Left ventricle myocardium inferior (tissue), 1 donor: ENCODE measurements around the gene FABP1. TPM values are rescaled to one million over a fixed set of nuclear protein-coding genes. Genes with fewer than 3 reads are reported as not detected.

Source experiments
- DNase-seq: peaks from one replicate; pipeline ENCODE4 v3.0.0-alpha.2; 2020
- H3K27ac ChIP-seq: fragments of 200-600 bp; replicated peaks from 2 replicates; pipeline ENCODE4 v1.8.0; 2021
- H3K27me3 ChIP-seq: fragments of 200-600 bp; 2 replicates; pipeline ENCODE4 v1.8.0; 2021; ENCODE audit warnings: low read depth
- H3K36me3 ChIP-seq: fragments of 200-600 bp; 2 replicates; pipeline ENCODE4 v1.8.0; 2021
- H3K4me1 ChIP-seq: fragments of 200-600 bp; 2 replicates; pipeline ENCODE4 v1.8.0; 2021
- H3K4me3 ChIP-seq: fragments of 200-600 bp; 2 replicates; pipeline ENCODE4 v1.8.0; 2021; ENCODE audit warnings: mild to moderate bottlenecking, moderate library complexity
- H3K9me3 ChIP-seq: fragments of 200-600 bp; replicated peaks from 2 replicates; pipeline ENCODE4 v1.8.0; 2021
- CTCF ChIP-seq: fragments of 200-600 bp; IDR thresholded peaks from 2 replicates; pipeline ENCODE4 v1.8.0; 2021; ENCODE audit warnings: antibody characterized with exemption, mild to moderate bottlenecking, borderline replicate concordance
- intact Hi-C: fragments of 100-400 bp; cut with micrococcal nuclease; formaldehyde crosslinking; loops from one replicate; pipeline ENCODE4 v1.11.0; 2022
- total RNA-seq: library from RNA; stranded (reverse); fragmentation: NEBNext Ultra II Directional; extraction: Animal tissue kit (Norgen Biotek cat#: 25700); gene quantifications from one replicate; pipeline ENCODE4 v1.2.1, GENCODE V29; 2021
- donor health status: DM: no; HTN: yes; CAD: no; lungs with severe emphysema.

The FABP1 gene
- total RNA-seq, 1 donor from 2014 or later = not detected

GRCh38 chr2:88126772-88127637 is 857 bp downstream of the FABP1 start:
- TF ChIP-seq CTCF = no peak
- H3K36me3 ChIP-seq = no peaks in the 10 kb centered on the region

GRCh38 chr2:88125924-88126771 is 1.7 kb downstream of the FABP1 start:
- no peak overlapping the region for H3K27ac ChIP-seq
- peaks cover 36% of the 10 kb centered on the region for H3K27me3 ChIP-seq
- intact Hi-C loops = no loop called here
- no peaks in the 10 kb centered on the region for H3K36me3 ChIP-seq
- no peak overlapping the region for H3K4me3 ChIP-seq
- DNase-seq = no peak
- no peaks in the 10 kb centered on the region for H3K9me3 ChIP-seq
- H3K4me1 ChIP-seq = no peaks in the 10 kb centered on the region
- no peak for TF ChIP-seq CTCF

More at GRCh38 chr2:88126772-88127637, 857 bp downstream of the FABP1 start:
- no peak for DNase-seq
- H3K4me3 ChIP-seq = no peak overlapping the region
- no peak overlapping the region for H3K27ac ChIP-seq
- intact Hi-C loops = no loop called here
- peaks cover 38% of the 10 kb centered on the region for H3K27me3 ChIP-seq
- no peaks in the 10 kb centered on the region for H3K4me1 ChIP-seq
- H3K9me3 ChIP-seq = no peaks in the 10 kb centered on the region

- no peaks in the 10 kb centered on the region for H3K9me3 ChIP-seq
- no peak for DNase-seq
- H3K4me1 ChIP-seq = no peaks in the 10 kb centered on the region
- intact Hi-C loops = no loop called here
- peaks cover 33% of the 10 kb centered on the region for H3K27me3 ChIP-seq
- TF ChIP-seq CTCF = no peak
- H3K36me3 ChIP-seq = no peaks in the 10 kb centered on the region
- H3K27ac ChIP-seq = no peak overlapping the region
- no peak overlapping the region for H3K4me3 ChIP-seq
Observed at GRCh38 chr2:88125344-88125923, 2.4 kb downstream of the FABP1 start.

GRCh38 chr2:88123975-88124917 is 3.6 kb downstream of the FABP1 start:
- DNase-seq = no peak
- Histone ChIP-seq H3K4me1 (no peaks in the 10 kb centered on the region), H3K36me3 (no peaks in the 10 kb centered on the region), H3K9me3 (no peaks in the 10 kb centered on the region), H3K27ac (no peak overlapping the region), H3K4me3 (no peak overlapping the region), H3K27me3 (peaks cover 33% of the 10 kb centered on the region)
- intact Hi-C loops = no loop called here
- no peak for TF ChIP-seq CTCF
